BE2C (cell line): Measurements from ENCODE around the gene COL28A1.

ENCODE experiments used
- DNase-seq: peaks from one replicate; pipeline ENCODE4 v3.0.0-alpha.2; 2020
- H3K27me3 ChIP-seq: fragments of 250-450 bp; sonication (Bioruptor Pico); 2 replicates; pipeline ENCODE4 v1.5.1; 2020; ENCODE audit warnings: mild to moderate bottlenecking
- H3K36me3 ChIP-seq: fragments of 250-450 bp; sonication (Bioruptor Pico); 2 replicates; pipeline ENCODE4 v1.5.1; 2020; ENCODE audit warnings: mild to moderate bottlenecking
- H3K4me1 ChIP-seq: fragments of 250-450 bp; sonication (Bioruptor Pico); 2 replicates; pipeline ENCODE4 v1.5.1; 2020
- H3K4me3 ChIP-seq: 2 replicates; pipeline ENCODE4 v1.5.1; 2011; ENCODE audit warnings: low read depth, low read length
- H3K9me3 ChIP-seq: fragments of 250-450 bp; sonication (Bioruptor Pico); 2 replicates; pipeline ENCODE4 v1.5.1; 2020
- CTCF ChIP-seq: IDR thresholded peaks from 2 replicates; pipeline ENCODE4 v1.5.1; 2012; ENCODE audit warnings: mild to moderate bottlenecking, low read depth, low read length

COL28A1 gene

GRCh38 chr7:7529328-7529727 is 6.3 kb downstream of the COL28A1 start:
- H3K36me3 ChIP-seq, result no peaks in the 10 kb centered on the region
- DNase-seq, result no peak
- TF ChIP-seq CTCF, result no peak
- H3K4me3 ChIP-seq, result no peak overlapping the region
- H3K9me3 ChIP-seq, result no peaks in the 10 kb centered on the region
- no peaks in the 10 kb centered on the region for H3K4me1 ChIP-seq
- 0 out of 2 replicates have a peak, but pooled peaks cover 4% of the 10 kb centered on the region for H3K27me3 ChIP-seq

- Histone ChIP-seq H3K4me3 (no peak overlapping the region), H3K4me1 (no peaks in the 10 kb centered on the region), H3K27me3 (no peaks in the 10 kb centered on the region), H3K9me3 (no peaks in the 10 kb centered on the region), H3K36me3 (no peaks in the 10 kb centered on the region)
- no peak for DNase-seq
- TF ChIP-seq CTCF, result no peak
Measured at GRCh38 chr7:7527047-7527446, 8.6 kb downstream of the COL28A1 start.

- no peaks in the 10 kb centered on the region for H3K27me3 ChIP-seq
- no peaks in the 10 kb centered on the region for H3K4me1 ChIP-seq
- H3K9me3 ChIP-seq, result no peaks in the 10 kb centered on the region
Measured at GRCh38 chr7:7526006-7526405, 9.7 kb downstream of the COL28A1 start.

GRCh38 chr7:7524121-7524520 is 11.6 kb downstream of the COL28A1 start:
- Histone ChIP-seq H3K9me3 (no peaks in the 10 kb centered on the region), H3K4me3 (no peak overlapping the region), H3K36me3 (no peaks in the 10 kb centered on the region), H3K27me3 (no peaks in the 10 kb centered on the region), H3K4me1 (peaks cover 2% of the 10 kb centered on the region; the same call in 1 of the 2 replicates)
- TF ChIP-seq CTCF, result no peak
- no peak for DNase-seq

More at GRCh38 chr7:7526006-7526405, 9.7 kb downstream of the COL28A1 start:
- H3K36me3 ChIP-seq, result no peaks in the 10 kb centered on the region
- TF ChIP-seq CTCF, result no peak
- H3K4me3 ChIP-seq, result no peak overlapping the region
- no peak for DNase-seq

GRCh38 chr7:7522421-7522820 is 13.3 kb downstream of the COL28A1 start:
- no peak for TF ChIP-seq CTCF
- DNase-seq, result no peak
- H3K4me1 ChIP-seq, result peaks cover 5% of the 10 kb centered on the region; the same call in 1 of the 2 replicates
- H3K36me3 ChIP-seq, result no peaks in the 10 kb centered on the region
- no peaks in the 10 kb centered on the region for H3K27me3 ChIP-seq
- no peaks in the 10 kb centered on the region for H3K9me3 ChIP-seq
- no peak overlapping the region for H3K4me3 ChIP-seq

- Histone ChIP-seq H3K4me3 (no peak overlapping the region), H3K36me3 (no peaks in the 10 kb centered on the region), H3K27me3 (no peaks in the 10 kb centered on the region), H3K9me3 (no peaks in the 10 kb centered on the region), H3K4me1 (peaks cover 5% of the 10 kb centered on the region; the same call in 1 of the 2 replicates)
- TF ChIP-seq CTCF, result no peak
- no peak for DNase-seq
Measured at GRCh38 chr7:7521259-7521658, 14.4 kb downstream of the COL28A1 start.
